ENCODE results near the gene LDLRAD4. TPM values are rescaled to one million over a fixed set of nuclear protein-coding genes. Genes with fewer than 3 reads are reported as not detected.

Gene LDLRAD4
- total RNA-seq, 1 donor from 2014 or later = 34.1 TPM

GRCh38 chr18:13241893-13242175 is 23.3 kb downstream of the LDLRAD4 start:
- Mint-ChIP-seq H3K9me3 (ENCODE audit: unreplicated experiment) (no peaks in the 10 kb centered on the region), H3K4me3 (ENCODE audit: unreplicated experiment) (no peak overlapping the region), H3K27ac (ENCODE audit: unreplicated experiment) (no peak overlapping the region), H3K36me3 (ENCODE audit: low read depth, unreplicated experiment) (peaks cover 7% of the 10 kb centered on the region), H3K27me3 (ENCODE audit: unreplicated experiment) (peaks cover 2% of the 10 kb centered on the region), H3K4me1 (ENCODE audit: unreplicated experiment) (no peaks in the 10 kb centered on the region)
- DNase-seq (ENCODE audit: low spot score) = no peak
- no peak for TF ChIP-seq CTCF (IDR thresholded peaks at IDR 0.05; ENCODE audit: unreplicated experiment)

GRCh38 chr18:13242797-13243196 is 24.2 kb downstream of the LDLRAD4 start:
- no peak for TF ChIP-seq CTCF (IDR thresholded peaks at IDR 0.05; ENCODE audit: unreplicated experiment)
- no peaks in the 10 kb centered on the region for H3K4me1 Mint-ChIP-seq (ENCODE audit: unreplicated experiment)
- no peaks in the 10 kb centered on the region for H3K9me3 Mint-ChIP-seq (ENCODE audit: unreplicated experiment)
- H3K27ac Mint-ChIP-seq (ENCODE audit: unreplicated experiment) = no peak overlapping the region
- no peak for DNase-seq (ENCODE audit: low spot score)
- no peak overlapping the region for H3K4me3 Mint-ChIP-seq (ENCODE audit: unreplicated experiment)
- peaks cover 7% of the 10 kb centered on the region for H3K36me3 Mint-ChIP-seq (ENCODE audit: low read depth, unreplicated experiment)
- H3K27me3 Mint-ChIP-seq (ENCODE audit: unreplicated experiment) = peaks cover 2% of the 10 kb centered on the region

- no peaks in the 10 kb centered on the region for H3K9me3 Mint-ChIP-seq (ENCODE audit: unreplicated experiment)
- no peak for DNase-seq (ENCODE audit: low spot score)
- no peak for TF ChIP-seq CTCF (IDR thresholded peaks at IDR 0.05; ENCODE audit: unreplicated experiment)
- no peaks in the 10 kb centered on the region for H3K4me1 Mint-ChIP-seq (ENCODE audit: unreplicated experiment)
- peaks cover 7% of the 10 kb centered on the region for H3K36me3 Mint-ChIP-seq (ENCODE audit: low read depth, unreplicated experiment)
- no peak overlapping the region for H3K27ac Mint-ChIP-seq (ENCODE audit: unreplicated experiment)
- H3K27me3 Mint-ChIP-seq (ENCODE audit: unreplicated experiment) = no peaks in the 10 kb centered on the region
- no peak overlapping the region for H3K4me3 Mint-ChIP-seq (ENCODE audit: unreplicated experiment)
Measured at GRCh38 chr18:13243363-13243762, 24.8 kb downstream of the LDLRAD4 start.

- H3K4me3 Mint-ChIP-seq (ENCODE audit: unreplicated experiment) = no peak overlapping the region
- H3K27me3 Mint-ChIP-seq (ENCODE audit: unreplicated experiment) = no peaks in the 10 kb centered on the region
- H3K9me3 Mint-ChIP-seq (ENCODE audit: unreplicated experiment) = no peaks in the 10 kb centered on the region
- DNase-seq (ENCODE audit: low spot score) = no peak
- no peak for TF ChIP-seq CTCF (IDR thresholded peaks at IDR 0.05; ENCODE audit: unreplicated experiment)
- H3K4me1 Mint-ChIP-seq (ENCODE audit: unreplicated experiment) = no peaks in the 10 kb centered on the region
- no peak overlapping the region for H3K27ac Mint-ChIP-seq (ENCODE audit: unreplicated experiment)
- peaks cover 7% of the 10 kb centered on the region for H3K36me3 Mint-ChIP-seq (ENCODE audit: low read depth, unreplicated experiment)
Measured at GRCh38 chr18:13244135-13244534, 25.6 kb downstream of the LDLRAD4 start.

GRCh38 chr18:13245481-13246000 is 27.0 kb downstream of the LDLRAD4 start:
- peaks cover 7% of the 10 kb centered on the region for H3K36me3 Mint-ChIP-seq (ENCODE audit: low read depth, unreplicated experiment)
- no peak for DNase-seq (ENCODE audit: low spot score)
- H3K4me3 Mint-ChIP-seq (ENCODE audit: unreplicated experiment) = no peak overlapping the region
- H3K9me3 Mint-ChIP-seq (ENCODE audit: unreplicated experiment) = no peaks in the 10 kb centered on the region
- H3K27me3 Mint-ChIP-seq (ENCODE audit: unreplicated experiment) = no peaks in the 10 kb centered on the region
- H3K4me1 Mint-ChIP-seq (ENCODE audit: unreplicated experiment) = no peaks in the 10 kb centered on the region
- TF ChIP-seq CTCF (IDR thresholded peaks at IDR 0.05; ENCODE audit: unreplicated experiment) = no peak
- no peak overlapping the region for H3K27ac Mint-ChIP-seq (ENCODE audit: unreplicated experiment)
